Right renal pelvis (tissue), 4 donors: ENCODE measurements around the gene RBMS3. TPM values are rescaled to one million over a fixed set of nuclear protein-coding genes. Genes with fewer than 3 reads are reported as not detected.

Experiments used
- DNase-seq, 4 donors: peaks; one replicate each; pipeline ENCODE4 v3.0.0-alpha.2; 2013; ENCODE audit warnings: low read depth in 4 of 4, low spot score in 3 of 4, missing footprints in 1 of 4
- polyA plus RNA-seq, 4 donors: library from polyadenylated mRNA; unstranded; fragments of 120-200 nt; gene quantifications; one replicate each; pipeline ENCODE4 v1.2.1, GENCODE V29; 2013; ENCODE audit not compliant: insufficient read length in 4 of 4

Gene RBMS3
- polyA plus RNA-seq, 4 donors, result 10.3 to 15.0 (median 14.5) TPM

GRCh38 chr3:29601861-29602585 lies 321.2 kb downstream of the RBMS3 start:
- DNase-seq, result no peak

- no peak for DNase-seq
Observed at GRCh38 chr3:29605845-29606244, 325.0 kb downstream of the RBMS3 start.

GRCh38 chr3:29606416-29606815 lies 325.5 kb downstream of the RBMS3 start:
- no peak for DNase-seq

- DNase-seq, result no peak
Observed at GRCh38 chr3:29608414-29609327, 327.8 kb downstream of the RBMS3 start.

GRCh38 chr3:29609328-29609811 lies 328.5 kb downstream of the RBMS3 start:
- DNase-seq, result no peak

DNA sequence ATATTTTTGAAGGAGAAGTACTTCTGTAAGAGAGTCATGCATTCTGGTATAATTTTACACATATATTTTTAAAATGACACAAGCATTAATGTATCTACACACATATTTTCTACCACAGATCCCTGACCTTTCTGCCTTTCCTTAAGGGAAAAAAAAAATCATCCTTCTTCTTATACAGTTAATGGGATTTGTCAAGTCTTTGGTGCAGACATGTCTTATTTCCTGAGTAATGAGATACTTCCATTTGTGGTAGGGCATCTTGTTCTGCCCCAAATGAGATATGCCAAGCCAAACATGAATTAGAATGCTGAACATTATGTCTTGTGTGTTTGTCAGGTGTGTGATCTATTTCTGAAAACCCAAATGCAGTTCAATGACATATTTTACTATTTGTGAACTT lies 329.9 kb downstream of the RBMS3 start:
- no peak for DNase-seq

DNA sequence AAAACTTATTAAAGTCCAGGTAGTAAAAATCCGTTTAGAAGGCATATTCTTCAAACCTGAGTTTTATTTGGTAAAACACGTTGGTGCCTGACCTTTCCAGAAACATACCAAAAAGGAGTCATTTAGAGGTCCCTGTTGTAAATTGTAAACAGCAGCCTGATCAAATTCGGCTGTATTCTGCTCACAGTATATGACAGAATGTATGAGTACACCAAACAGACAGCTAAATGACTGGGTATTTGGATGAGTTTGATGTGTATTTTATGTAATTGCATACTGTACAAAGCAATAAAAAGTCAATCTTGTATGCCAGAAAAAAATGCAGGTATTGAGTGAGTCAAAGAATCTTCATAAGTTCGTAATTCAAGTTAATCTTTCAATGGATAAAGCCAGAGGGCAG lies 330.4 kb downstream of the RBMS3 start:
- no peak for DNase-seq

DNA sequence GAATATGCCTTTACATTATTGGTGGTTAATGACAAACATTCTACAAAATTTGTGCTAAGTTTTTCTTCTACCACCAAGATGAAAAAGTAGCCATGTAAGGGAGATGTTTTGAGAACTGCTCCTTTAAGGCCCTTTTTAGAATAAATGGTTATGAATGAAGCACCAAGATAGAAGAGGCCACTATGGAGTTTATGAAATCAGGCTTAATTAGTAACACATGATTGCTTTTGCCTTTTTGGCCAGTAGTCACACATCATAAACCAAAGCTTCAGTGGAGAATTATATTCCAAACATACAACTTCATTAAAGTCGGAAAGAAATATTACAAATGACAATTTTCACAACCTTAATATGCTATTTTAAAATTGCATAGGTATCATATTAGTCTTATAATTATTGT lies 331.7 kb downstream of the RBMS3 start:
- no peak for DNase-seq

DNA sequence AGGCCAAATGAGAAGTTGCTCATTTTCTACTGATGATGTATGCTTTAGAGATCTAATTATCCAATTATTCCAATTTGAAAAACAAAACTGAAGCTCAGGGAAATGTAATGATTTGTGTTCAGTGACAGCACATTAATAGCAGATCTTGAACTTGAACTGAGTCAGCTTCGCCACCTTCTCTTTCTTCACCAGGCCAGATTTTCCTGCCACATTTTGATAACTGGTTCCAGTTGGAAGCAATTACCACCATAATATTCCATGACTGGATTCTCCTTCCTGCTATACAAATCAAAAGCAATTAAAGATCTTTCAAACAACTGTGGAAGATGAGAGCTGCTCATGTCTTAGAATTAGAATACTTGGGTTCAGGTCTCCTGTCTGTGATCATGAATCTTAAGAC lies 334.1 kb downstream of the RBMS3 start:
- DNase-seq, result no peak

- DNase-seq, result no peak
Observed at GRCh38 chr3:29618395-29619282, 337.8 kb downstream of the RBMS3 start.

- DNase-seq, result no peak
Observed at GRCh38 chr3:29619676-29620075, 338.8 kb downstream of the RBMS3 start.

GRCh38 chr3:29627136-29628117 lies 346.6 kb downstream of the RBMS3 start:
- no peak for DNase-seq

GRCh38 chr3:29628795-29629194 lies 347.9 kb downstream of the RBMS3 start:
- DNase-seq, result no peak

- no peak for DNase-seq
Observed at GRCh38 chr3:29635888-29636287, 355.0 kb downstream of the RBMS3 start.

DNA sequence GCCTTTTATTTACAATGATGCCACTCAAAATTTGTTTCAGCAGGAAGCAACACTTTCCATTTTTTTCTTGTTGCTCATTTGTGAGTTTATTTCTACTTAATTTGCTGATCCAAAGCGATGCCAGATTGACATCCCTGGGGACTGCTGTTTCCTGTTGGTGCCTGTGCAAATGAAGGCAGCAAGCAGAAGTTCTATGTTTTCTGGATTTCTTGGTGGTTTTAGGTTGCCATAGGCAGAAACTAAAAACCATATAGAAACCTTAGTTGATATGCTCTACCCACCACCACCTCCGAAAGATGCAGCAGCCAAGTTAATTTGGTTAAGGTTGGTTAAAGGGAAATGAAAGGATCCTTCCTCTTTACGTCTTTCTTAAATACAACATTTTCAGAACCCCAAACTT lies 356.2 kb downstream of the RBMS3 start:
- no peak for DNase-seq

GRCh38 chr3:29639578-29640290 lies 358.9 kb downstream of the RBMS3 start:
- DNase-seq, result no peak

DNA sequence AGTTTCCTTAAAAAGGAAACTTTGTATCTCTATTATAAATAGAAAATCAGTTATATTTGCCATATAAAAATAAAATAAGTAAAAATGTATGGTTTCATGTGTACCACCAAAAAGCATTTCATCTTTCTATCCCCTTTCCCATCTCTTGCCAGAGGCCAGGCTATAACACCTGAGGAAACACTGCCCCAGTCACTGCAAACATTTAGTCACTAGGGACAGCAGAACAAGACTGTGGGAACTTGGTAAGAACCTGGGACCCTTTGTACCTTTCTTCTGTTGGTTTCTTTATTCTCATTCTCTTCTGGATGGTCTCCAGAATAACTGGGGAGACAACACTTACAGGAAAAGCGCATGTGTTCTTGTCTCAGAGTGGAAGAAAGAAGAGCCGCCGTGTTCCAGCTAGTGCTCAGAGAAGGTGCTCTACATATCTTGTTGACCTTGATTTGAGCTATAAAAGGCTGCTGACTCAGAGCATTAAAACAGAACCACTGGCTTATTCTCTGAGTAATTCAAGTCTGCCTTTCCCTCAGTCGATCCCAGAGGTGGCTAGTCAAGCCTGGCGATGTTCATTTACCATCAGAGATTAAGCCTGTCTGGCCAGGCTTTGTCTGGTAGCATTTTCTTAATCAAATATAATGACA lies 361.6 kb downstream of the RBMS3 start:
- no peak for DNase-seq

DNA sequence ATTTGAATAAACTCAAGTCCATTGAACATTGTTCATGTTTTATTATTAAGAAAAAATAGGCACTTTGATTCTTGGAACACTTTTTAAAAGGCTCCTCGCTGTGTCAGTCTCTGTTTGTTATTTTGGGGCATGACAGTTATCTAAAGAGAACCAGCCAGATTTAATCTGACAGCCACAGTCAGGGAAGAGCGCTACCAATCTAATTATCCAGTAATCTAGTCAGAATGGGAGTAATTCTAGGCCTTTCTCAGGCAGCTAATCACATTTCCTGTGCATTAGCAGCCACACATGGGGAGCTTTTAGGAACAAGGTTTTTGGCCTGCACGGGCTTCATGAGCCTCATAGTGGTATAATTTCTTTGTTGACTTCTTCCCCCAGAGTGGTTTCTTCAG lies 362.2 kb downstream of the RBMS3 start:
- DNase-seq, result no peak
